ENCODE data around the gene GLI3. TPM values are rescaled to one million over a fixed set of nuclear protein-coding genes. Genes with fewer than 3 reads are reported as not detected.

Gene GLI3
- total RNA-seq, 2 donors from 2014 or later = 9.2 to 14.7 TPM

- Histone ChIP-seq H3K27me3 (replicated peaks; ENCODE audit: insufficient read depth) (no peaks in the 10 kb centered on the region), H3K9me3 (no peaks in the 10 kb centered on the region), H3K4me3 (no peak overlapping the region), H3K36me3 (no peaks in the 10 kb centered on the region), H3K27ac (no peak overlapping the region), H3K4me1 (replicated peaks) (no peaks in the 10 kb centered on the region)
- WGBS = 71% methylated on average over 4 of the region's 4 CpGs
- TF ChIP-seq, protein P1, sequence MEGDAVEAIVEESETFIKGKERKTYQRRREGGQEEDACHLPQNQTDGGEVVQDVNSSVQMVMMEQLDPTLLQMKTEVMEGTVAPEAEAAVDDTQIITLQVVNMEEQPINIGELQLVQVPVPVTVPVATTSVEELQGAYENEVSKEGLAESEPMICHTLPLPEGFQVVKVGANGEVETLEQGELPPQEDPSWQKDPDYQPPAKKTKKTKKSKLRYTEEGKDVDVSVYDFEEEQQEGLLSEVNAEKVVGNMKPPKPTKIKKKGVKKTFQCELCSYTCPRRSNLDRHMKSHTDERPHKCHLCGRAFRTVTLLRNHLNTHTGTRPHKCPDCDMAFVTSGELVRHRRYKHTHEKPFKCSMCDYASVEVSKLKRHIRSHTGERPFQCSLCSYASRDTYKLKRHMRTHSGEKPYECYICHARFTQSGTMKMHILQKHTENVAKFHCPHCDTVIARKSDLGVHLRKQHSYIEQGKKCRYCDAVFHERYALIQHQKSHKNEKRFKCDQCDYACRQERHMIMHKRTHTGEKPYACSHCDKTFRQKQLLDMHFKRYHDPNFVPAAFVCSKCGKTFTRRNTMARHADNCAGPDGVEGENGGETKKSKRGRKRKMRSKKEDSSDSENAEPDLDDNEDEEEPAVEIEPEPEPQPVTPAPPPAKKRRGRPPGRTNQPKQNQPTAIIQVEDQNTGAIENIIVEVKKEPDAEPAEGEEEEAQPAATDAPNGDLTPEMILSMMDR (IDR thresholded peaks at IDR 0.05) = no peak
- no peak for TF ChIP-seq POLR2A (IDR thresholded peaks at IDR 0.05)
- TF ChIP-seq POLR2AphosphoS5 (IDR thresholded peaks at IDR 0.05) = no peak
- intact Hi-C loops (cut with DNase I) = no loop called here
- DNase-seq (ENCODE audit: low spot score) = no peak
These were observed 42.8 kb downstream of the GLI3 start for GRCh38 chr7:42194238-42194637.

GRCh38 chr7:42193471-42194129 is 43.4 kb downstream of the GLI3 start:
- H3K27me3 ChIP-seq (replicated peaks; ENCODE audit: insufficient read depth) = no peaks in the 10 kb centered on the region
- no peak for TF ChIP-seq POLR2AphosphoS5 (IDR thresholded peaks at IDR 0.05)
- no peak for TF ChIP-seq POLR2A (IDR thresholded peaks at IDR 0.05)
- TF ChIP-seq, protein P1 (IDR thresholded peaks at IDR 0.05) = no peak
- no peaks in the 10 kb centered on the region for H3K36me3 ChIP-seq
- H3K4me3 ChIP-seq = no peak overlapping the region
- DNase-seq (ENCODE audit: low spot score) = no peak
- no peaks in the 10 kb centered on the region for H3K9me3 ChIP-seq
- H3K4me1 ChIP-seq (replicated peaks) = no peaks in the 10 kb centered on the region
- intact Hi-C loops (cut with DNase I) = no loop called here
- 56% methylated on average over 8 of the region's 8 CpGs for WGBS
- H3K27ac ChIP-seq = no peak overlapping the region

DNA sequence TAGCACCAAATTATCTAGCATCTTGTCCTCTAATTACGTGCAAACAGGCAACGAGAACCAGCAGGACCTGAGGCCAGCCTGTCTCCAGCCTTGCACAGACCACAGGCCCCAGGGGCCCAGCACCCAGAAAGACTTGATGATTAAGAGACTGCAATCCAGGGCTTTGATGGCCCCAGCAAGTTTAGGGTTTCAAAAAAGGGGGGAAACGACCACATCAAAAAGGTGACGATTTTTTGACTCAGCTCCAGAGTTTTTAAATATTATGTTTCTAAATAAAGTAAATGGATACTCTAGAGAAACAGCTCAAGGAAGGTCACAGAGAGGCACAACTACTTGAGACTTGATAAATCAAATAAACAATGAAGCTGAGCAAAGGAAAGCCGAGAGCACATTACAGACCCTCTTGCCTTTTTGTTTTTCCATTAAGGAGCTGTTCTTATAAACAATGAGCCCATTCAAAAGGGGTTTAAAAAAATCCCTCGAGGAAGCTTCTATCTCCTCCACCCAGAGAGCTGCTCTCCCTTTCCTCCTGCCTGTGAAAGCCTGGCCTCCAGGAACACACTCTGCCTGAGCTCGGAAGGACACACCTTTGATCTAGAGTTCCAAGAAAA is 44.1 kb downstream of the GLI3 start:
- Histone ChIP-seq H3K4me3 (no peak overlapping the region), H3K36me3 (no peaks in the 10 kb centered on the region), H3K4me1 (replicated peaks) (no peaks in the 10 kb centered on the region), H3K27ac (no peak overlapping the region), H3K27me3 (replicated peaks; ENCODE audit: insufficient read depth) (no peaks in the 10 kb centered on the region), H3K9me3 (no peaks in the 10 kb centered on the region)
- 24% methylated on average over 7 of the region's 7 CpGs for WGBS
- no peak for DNase-seq (ENCODE audit: low spot score)
- TF ChIP-seq POLR2AphosphoS5 (IDR thresholded peaks at IDR 0.05) (no peak), POLR2A (IDR thresholded peaks at IDR 0.05) (no peak)
- intact Hi-C loops (cut with DNase I) = no loop called here

DNA sequence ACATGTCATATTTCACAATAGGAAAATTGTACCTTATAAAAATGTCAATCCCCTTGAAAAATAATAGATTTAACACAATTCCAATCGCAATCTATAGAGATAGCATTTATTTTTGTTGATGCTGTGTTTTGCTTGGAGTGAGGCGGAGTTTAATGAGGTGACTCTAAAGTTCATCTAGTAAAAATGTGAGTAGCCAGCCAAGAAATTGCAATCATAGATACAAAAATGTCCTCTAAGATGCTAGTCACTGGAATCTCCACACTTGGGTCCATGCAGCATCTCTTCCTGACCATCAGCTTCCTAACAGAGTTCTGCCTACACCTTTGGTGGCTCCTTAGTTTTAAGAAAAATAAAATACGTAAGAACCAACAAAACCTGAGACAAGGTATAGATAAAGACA is 44.9 kb downstream of the GLI3 start:
- Histone ChIP-seq H3K27me3 (replicated peaks; ENCODE audit: insufficient read depth) (no peaks in the 10 kb centered on the region), H3K4me3 (no peak overlapping the region), H3K27ac (no peak overlapping the region), H3K36me3 (no peaks in the 10 kb centered on the region), H3K4me1 (replicated peaks) (no peaks in the 10 kb centered on the region), H3K9me3 (no peaks in the 10 kb centered on the region)
- 67% methylated on average over 3 of the region's 3 CpGs for WGBS
- no peak for DNase-seq (ENCODE audit: low spot score)
- no peak for TF ChIP-seq POLR2A (IDR thresholded peaks at IDR 0.05)
- TF ChIP-seq, protein P1 (IDR thresholded peaks at IDR 0.05) = no peak
- no peak for TF ChIP-seq POLR2AphosphoS5 (IDR thresholded peaks at IDR 0.05)
- intact Hi-C loops (cut with DNase I) = no loop called here

GRCh38 chr7:42189535-42189934 is 47.5 kb downstream of the GLI3 start:
- H3K4me3 ChIP-seq = no peak overlapping the region
- 89% methylated on average over 1 of the region's 1 CpG for WGBS
- DNase-seq (ENCODE audit: low spot score) = no peak
- TF ChIP-seq, protein P1 (IDR thresholded peaks at IDR 0.05) = no peak
- TF ChIP-seq POLR2A (IDR thresholded peaks at IDR 0.05) (no peak), POLR2AphosphoS5 (IDR thresholded peaks at IDR 0.05) (no peak)
- H3K9me3 ChIP-seq = no peaks in the 10 kb centered on the region
- no peaks in the 10 kb centered on the region for H3K4me1 ChIP-seq (replicated peaks)
- H3K27me3 ChIP-seq (replicated peaks; ENCODE audit: insufficient read depth) = no peaks in the 10 kb centered on the region
- H3K36me3 ChIP-seq = no peaks in the 10 kb centered on the region
- intact Hi-C loops (cut with DNase I) = no loop called here
- H3K27ac ChIP-seq = no peak overlapping the region
